ENCODE results near the gene KCNK16. TPM values are rescaled to one million over a fixed set of nuclear protein-coding genes. Genes with fewer than 3 reads are reported as not detected.

The KCNK16 gene
- total RNA-seq: not detected

DNA sequence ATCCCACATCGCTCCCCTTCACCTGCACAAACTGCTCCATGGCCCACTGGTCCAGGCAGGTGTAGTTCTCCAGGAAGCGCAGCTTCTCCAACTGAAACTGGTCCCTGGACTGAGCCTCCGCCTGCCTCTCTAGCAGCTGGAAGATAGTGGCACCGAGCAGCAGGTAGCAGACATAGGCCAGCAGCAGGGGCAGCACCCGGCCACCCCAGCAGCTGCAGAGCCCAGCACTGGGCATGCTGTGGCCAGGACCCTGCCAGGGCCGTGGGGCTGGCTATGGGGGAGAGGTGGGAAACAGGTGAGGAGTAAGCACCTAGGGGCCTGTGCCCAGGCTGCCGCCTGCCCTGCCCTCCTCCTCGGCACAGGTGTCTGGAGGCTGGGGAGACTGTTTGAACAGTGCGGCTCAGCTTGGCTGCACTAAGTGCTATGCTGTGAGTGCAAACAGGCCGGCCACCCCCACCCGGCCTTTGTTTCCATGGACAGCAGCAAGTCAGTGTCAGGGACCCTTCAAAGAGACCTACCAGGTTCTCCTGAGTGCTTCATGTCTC is at the start of gene KCNK16:
TSS of gene KCNK16 (minus strand) at position 397 of the 545 bp plus-strand sequence. CDS start at position 235, 162 bp downstream.
- H3K36me3 ChIP-seq: no peaks in the 10 kb centered on the region
- no peaks in the 10 kb centered on the region for H3K9me3 ChIP-seq
- no peak within 1 kb of the TSS for H3K27ac ChIP-seq
- H3K4me1 ChIP-seq: no peaks in the 10 kb centered on the region
- TF ChIP-seq, protein P1, sequence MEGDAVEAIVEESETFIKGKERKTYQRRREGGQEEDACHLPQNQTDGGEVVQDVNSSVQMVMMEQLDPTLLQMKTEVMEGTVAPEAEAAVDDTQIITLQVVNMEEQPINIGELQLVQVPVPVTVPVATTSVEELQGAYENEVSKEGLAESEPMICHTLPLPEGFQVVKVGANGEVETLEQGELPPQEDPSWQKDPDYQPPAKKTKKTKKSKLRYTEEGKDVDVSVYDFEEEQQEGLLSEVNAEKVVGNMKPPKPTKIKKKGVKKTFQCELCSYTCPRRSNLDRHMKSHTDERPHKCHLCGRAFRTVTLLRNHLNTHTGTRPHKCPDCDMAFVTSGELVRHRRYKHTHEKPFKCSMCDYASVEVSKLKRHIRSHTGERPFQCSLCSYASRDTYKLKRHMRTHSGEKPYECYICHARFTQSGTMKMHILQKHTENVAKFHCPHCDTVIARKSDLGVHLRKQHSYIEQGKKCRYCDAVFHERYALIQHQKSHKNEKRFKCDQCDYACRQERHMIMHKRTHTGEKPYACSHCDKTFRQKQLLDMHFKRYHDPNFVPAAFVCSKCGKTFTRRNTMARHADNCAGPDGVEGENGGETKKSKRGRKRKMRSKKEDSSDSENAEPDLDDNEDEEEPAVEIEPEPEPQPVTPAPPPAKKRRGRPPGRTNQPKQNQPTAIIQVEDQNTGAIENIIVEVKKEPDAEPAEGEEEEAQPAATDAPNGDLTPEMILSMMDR (IDR thresholded peaks at IDR 0.05): no peak
- TF ChIP-seq EP300 (IDR thresholded peaks at IDR 0.05) (no peak), POLR2A (IDR thresholded peaks at IDR 0.05) (no peak)
- no peaks in the 10 kb centered on the region for H3K27me3 ChIP-seq
- H3K4me3 ChIP-seq: no peak within 1 kb of the TSS
- no peak for DNase-seq (ENCODE audit: low spot score in 2 of 2)
- 80 to 96% methylated on average over 11 of the region's 11 CpGs for WGBS, 2 donors

DNA sequence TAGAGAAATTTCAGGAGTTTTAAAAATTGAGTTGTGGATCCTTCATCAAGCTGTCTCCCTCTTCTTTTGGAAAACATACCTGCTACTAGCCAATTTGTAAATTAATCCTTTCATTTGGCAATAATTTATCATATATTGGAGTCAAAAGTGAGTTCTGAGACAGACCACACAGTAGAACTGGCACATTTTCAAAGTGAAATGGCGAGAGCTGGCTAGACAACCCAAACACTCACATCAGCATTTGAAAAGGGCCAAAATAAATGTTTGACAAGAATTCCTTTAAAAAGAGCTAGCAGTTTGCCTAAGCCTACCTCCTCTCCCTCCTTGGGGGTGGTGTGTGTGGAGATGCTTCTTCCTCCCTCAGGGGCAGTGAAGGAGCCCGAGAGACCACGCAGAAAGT is 47.9 kb upstream of the KCNK16 start:
- TF ChIP-seq EP300 (IDR thresholded peaks at IDR 0.05) (no peak), POLR2A (IDR thresholded peaks at IDR 0.05) (no peak)
- TF ChIP-seq, protein P1 (IDR thresholded peaks at IDR 0.05): no peak
- H3K4me1 ChIP-seq: no peaks in the 10 kb centered on the region
- H3K4me3 ChIP-seq: no peak overlapping the region
- H3K9me3 ChIP-seq: no peaks in the 10 kb centered on the region
- H3K36me3 ChIP-seq: no peaks in the 10 kb centered on the region
- H3K27ac ChIP-seq: no peak overlapping the region
- WGBS, 2 donors: 53 to 65% methylated on average over 3 of the region's 3 CpGs
- no peak for DNase-seq (ENCODE audit: low spot score in 2 of 2)
- no peaks in the 10 kb centered on the region for H3K27me3 ChIP-seq

DNA sequence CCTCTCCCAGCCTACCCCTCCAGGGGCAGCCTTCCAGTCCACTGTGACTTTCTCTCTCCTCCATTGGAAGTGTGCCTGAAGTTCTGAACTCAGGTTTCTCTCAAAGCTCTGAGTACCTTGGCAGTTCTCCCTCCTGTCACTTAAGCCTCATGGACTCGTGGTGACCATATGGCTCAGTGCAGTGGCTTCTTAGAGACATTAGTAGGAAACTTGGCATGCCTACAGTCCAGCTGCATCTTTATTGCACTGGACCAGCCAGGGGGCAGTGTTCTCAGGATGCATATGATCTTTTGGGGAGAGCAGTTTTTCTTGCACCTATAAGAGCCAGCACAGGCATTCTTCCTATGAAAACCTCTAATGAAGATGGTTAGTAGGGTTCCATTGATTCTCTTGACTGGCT is 47.5 kb upstream of the KCNK16 start:
- 46 to 50% methylated on average over 1 of the region's 1 CpG for WGBS, 2 donors
- H3K36me3 ChIP-seq: no peaks in the 10 kb centered on the region
- H3K4me3 ChIP-seq: no peak overlapping the region
- no peak for DNase-seq (ENCODE audit: low spot score in 2 of 2)
- no peaks in the 10 kb centered on the region for H3K9me3 ChIP-seq
- no peaks in the 10 kb centered on the region for H3K27me3 ChIP-seq
- no peak for TF ChIP-seq EP300 (IDR thresholded peaks at IDR 0.05)
- TF ChIP-seq, protein P1 (IDR thresholded peaks at IDR 0.05): no peak
- TF ChIP-seq POLR2A (IDR thresholded peaks at IDR 0.05): no peak
- no peak overlapping the region for H3K27ac ChIP-seq
- H3K4me1 ChIP-seq: no peaks in the 10 kb centered on the region

DNA sequence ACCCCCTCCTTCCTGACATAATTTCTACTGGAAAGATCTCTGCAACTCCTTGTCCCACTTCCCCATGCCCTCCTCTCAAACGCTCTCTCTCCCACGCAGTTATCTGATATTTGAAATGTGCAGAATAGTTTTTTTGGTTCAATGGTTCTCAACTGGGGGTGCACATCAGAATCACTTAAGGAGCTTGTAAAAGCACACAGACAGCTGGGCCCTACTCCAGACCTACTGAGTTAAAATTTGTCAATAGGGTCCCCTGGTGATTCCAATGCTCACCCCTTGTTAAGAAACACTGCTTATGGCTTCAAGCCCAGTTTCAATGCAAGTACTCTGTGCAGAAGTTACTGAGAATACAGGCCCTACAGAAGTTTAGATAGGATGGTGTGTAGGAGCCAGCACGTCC is 45.2 kb upstream of the KCNK16 start:
- TF ChIP-seq EP300 (IDR thresholded peaks at IDR 0.05) (no peak), POLR2A (IDR thresholded peaks at IDR 0.05) (no peak)
- TF ChIP-seq, protein P1 (IDR thresholded peaks at IDR 0.05): no peak
- Histone ChIP-seq H3K4me1 (no peaks in the 10 kb centered on the region), H3K4me3 (no peak overlapping the region), H3K36me3 (no peaks in the 10 kb centered on the region), H3K9me3 (no peaks in the 10 kb centered on the region), H3K27ac (no peak overlapping the region), H3K27me3 (no peaks in the 10 kb centered on the region)
- DNase-seq (ENCODE audit: low spot score in 2 of 2): no peak
- 81% methylated on average over 3 of the region's 3 CpGs for WGBS, 2 donors

DNA sequence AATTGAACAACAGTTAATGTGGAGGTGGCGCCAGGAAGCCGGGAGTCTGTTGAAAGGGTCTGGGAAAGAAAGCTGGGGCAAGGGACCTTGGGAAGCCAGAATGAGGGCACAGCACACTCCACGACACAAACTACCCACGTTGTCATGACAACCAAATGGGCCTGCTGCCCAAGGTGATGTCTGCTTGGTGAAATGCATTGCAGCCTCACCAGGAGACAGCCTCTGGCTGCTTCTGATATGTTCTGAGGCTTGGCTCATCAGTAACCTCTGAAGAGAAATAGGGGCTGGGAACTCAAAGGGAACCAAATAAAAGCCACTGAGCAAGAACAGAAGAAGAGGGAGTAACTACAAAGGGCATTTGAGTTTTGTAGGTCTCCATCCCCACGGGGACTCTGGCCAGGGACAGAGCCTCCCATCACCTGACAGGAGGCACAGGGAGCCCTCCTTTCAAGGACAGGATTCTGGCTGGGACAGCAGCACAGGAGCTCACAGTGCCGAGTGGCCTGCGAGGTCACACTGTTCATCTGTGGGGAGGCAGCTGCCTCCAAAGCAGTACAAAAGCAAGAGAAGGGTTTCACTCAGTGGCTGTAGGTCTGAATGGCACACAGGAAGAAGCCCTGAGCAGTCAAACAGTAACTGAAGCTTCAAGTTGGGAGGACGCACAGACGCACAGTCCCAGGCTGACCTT is 44.6 kb upstream of the KCNK16 start:
- H3K27ac ChIP-seq: no peak overlapping the region
- no peak overlapping the region for H3K4me3 ChIP-seq
- peaks cover 0 to 5% (median 0%) of the 10 kb centered on the region in 4 donors for H3K4me1 ChIP-seq
- 63 to 69% methylated on average over 9 of the region's 9 CpGs for WGBS, 2 donors
- no peaks in the 10 kb centered on the region for H3K27me3 ChIP-seq
- H3K36me3 ChIP-seq: no peaks in the 10 kb centered on the region
- TF ChIP-seq POLR2A (IDR thresholded peaks at IDR 0.05) (no peak), EP300 (IDR thresholded peaks at IDR 0.05) (no peak)
- TF ChIP-seq, protein P1 (IDR thresholded peaks at IDR 0.05): no peak
- no peaks in the 10 kb centered on the region for H3K9me3 ChIP-seq
- no peak for DNase-seq (ENCODE audit: low spot score in 2 of 2)
